Measurements from ENCODE around the gene GATA5.
"Not testable (repeated sequence)": the region's sequence is repeated elsewhere in the genome, so short reads cannot be mapped to it uniquely, and the experiment has no call there.

Gene GATA5

GRCh38 chr20:62430866-62431447 lies 44.8 kb downstream of the GATA5 start:
- no peak for DNase-seq (ENCODE audit: low read depth in 2 of 2)

DNA sequence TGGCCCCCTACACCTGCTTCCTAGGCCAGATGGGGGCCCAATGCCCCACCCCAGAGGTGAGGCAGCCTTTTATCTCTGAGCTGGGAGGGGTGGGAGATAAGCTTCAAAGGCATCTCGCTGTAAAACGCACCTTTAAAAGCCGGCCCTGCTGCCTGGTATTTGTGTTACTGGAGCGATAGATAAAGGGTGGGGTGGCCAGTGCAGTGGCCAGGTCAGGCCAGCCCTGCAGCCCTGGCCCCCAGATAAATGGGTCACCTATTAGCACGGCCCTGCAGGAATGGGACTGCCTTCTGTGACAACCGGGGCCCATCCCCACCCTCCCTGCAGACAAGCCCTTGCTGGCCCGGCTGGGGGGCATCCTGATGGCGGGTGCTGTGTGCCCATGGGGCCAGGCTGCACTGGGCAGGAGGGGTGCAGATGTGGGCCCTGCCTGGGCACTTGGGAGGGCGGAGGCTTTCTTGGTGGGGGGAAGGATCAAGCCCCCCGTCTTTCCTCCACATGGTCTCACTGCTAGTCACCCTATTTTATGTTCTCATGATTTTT lies 45.4 kb downstream of the GATA5 start:
- DNase-seq (ENCODE audit: low read depth in 2 of 2) = no peak

DNA sequence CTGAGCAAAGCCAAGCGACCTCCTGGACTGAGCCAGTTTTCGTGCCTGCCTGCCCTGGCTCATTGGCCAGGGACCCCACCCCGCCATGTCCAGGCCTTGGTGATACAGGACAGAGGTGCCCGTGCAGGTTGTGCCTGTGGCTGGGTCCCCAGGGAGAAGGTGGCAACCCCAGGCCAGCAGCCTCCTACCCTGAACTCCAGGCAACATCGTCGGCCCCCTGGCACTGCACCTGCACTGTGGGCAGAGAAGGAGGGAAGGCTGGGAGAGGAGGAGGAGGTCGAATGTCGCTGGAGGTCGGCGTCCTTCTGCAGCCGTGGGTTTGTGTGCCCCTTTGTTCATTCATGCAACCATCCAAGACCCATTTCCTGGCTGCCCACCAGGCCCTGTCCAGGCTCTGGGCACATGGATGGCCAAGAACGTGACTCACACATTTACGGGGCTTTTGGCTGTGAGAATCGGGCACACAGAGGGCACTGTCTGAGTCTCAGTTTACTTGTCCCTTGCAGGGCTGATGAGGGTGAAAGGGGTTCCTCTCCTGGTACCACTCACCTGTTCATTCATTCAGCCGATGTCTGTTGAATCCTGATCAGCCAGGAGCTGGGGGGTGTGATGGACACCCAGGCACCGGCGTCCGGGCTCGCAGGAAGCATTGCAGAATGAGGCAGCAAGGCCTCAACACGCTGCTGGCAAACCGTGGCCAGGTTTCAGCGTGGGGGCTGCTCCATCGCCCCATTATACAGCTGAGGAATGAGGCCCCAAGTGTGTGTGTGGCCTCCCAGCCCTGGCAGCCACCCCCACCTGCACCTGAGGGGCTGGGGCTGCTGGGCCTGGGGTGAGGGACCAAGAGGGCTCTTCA lies 46.1 kb downstream of the GATA5 start:
- DNase-seq (ENCODE audit: low read depth in 2 of 2) = no peak

DNA sequence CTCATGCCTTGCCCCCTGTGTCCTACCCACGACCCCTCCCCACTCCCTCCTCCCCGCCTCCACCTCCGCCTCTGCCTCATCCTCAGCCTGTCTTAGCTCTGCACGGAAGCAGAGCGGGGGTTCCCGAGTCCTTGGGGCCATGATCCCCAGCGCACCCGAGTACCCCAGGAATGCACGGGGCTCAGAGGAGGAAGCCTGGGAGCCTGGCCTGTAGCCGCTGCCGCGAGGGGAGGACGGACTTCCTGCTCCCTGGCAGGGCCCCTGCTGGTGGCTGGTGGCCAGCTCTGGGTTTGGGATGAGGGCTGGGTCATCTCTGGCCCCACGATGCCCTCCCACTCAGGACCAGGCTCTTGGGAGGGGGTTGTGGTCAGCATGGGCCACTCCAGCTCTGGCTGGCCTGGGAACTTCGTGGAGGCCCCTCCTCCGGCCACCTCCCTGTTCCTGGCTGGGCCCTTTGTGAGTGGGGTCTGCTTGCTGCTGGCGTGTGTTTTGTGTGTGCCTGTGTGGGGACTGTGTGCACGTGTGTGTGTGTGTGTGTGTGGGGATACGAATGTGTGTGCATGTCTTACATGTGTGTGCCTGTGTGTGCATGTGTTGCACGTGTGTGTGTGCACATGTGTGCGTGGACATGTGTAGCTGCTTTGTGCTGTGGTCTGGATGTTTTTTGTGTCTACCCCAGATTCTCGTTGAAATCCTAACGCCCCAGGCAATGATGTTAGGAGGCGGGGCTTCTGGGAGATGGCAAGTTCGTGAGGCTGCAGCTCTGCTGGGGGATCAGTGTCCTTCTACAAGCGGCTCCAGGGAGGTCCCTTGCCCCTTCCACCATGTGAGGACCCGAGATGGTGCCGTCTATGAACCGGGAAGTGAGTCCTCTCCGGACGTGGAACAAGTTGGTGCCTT lies 47.1 kb downstream of the GATA5 start:
- no peak for DNase-seq (ENCODE audit: low read depth in 2 of 2)

GRCh38 chr20:62428002-62428372 lies 47.8 kb downstream of the GATA5 start:
- no peak for DNase-seq (ENCODE audit: low read depth in 2 of 2)

- no peak for DNase-seq (ENCODE audit: low read depth in 2 of 2)
These were observed 48.4 kb downstream of the GATA5 start, which contains the start of gene RBBP8NL for GRCh38 chr20:62427172-62428001. Gene RBBP8NL, minus strand, starts transcription at chr20:62427539. Its CDS starts 7,892 bp downstream, at chr20:62419647.

DNA sequence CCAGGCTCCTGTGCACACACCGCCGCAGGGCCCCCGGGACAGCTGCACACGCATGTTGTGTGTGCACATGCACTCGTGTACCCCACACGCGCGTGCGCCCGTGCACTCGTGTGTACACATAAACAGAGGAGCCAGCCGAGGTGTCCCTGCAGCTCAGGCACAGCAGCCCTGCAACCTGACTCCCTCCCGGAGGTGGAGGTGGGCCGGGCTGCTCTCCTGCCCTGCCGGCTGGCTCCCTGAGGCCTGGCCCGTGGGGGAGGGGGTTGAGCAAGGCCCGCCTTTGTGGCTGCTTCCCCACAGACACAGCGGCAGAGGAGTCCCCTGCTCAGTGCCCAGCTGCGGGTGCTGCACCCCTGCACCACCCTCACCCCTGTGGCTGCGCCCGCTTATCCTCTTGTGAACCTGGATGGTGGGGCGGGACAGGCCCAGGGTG lies 49.1 kb downstream of the GATA5 start:
- DNase-seq (ENCODE audit: low read depth in 2 of 2) = no peak

- not testable (repeated sequence) for DNase-seq (ENCODE audit: low read depth in 2 of 2)
These were observed 49.8 kb downstream of the GATA5 start for GRCh38 chr20:62426059-62426348.

- no peak for DNase-seq (ENCODE audit: low read depth in 2 of 2)
These were observed 50.3 kb downstream of the GATA5 start for GRCh38 chr20:62425281-62426058.

- no peak for DNase-seq (ENCODE audit: low read depth in 2 of 2)
These were observed 51.3 kb downstream of the GATA5 start for GRCh38 chr20:62424249-62425107.

DNA sequence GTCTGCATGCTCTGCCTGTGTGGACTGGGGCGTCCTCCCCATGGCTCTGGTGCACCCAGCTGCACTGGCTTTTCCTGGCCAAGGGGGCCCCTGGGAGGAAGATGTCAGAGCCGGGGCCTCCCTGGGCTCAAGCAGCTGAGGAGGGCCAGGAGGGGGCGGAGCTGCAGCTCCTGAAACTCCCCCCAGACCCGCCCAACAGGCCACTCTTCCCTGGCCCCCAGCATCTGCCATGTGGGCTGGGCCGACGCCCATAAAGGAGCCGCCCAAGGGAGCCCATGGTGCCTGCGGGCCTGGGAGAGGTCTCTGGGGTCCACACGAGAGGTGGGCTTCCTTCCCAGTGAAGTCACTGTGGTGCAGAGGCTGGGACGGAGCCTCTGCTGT lies 52.5 kb downstream of the GATA5 start:
- no peak for DNase-seq (ENCODE audit: low read depth in 2 of 2)

GRCh38 chr20:62422636-62423325 lies 53.0 kb downstream of the GATA5 start:
- no peak for DNase-seq (ENCODE audit: low read depth in 2 of 2)

- DNase-seq (ENCODE audit: low read depth in 2 of 2) = no peak
These were observed 54.1 kb downstream of the GATA5 start for GRCh38 chr20:62421716-62421990.

- DNase-seq (ENCODE audit: low read depth in 2 of 2) = no peak
These were observed 54.7 kb downstream of the GATA5 start for GRCh38 chr20:62420846-62421715.

DNA sequence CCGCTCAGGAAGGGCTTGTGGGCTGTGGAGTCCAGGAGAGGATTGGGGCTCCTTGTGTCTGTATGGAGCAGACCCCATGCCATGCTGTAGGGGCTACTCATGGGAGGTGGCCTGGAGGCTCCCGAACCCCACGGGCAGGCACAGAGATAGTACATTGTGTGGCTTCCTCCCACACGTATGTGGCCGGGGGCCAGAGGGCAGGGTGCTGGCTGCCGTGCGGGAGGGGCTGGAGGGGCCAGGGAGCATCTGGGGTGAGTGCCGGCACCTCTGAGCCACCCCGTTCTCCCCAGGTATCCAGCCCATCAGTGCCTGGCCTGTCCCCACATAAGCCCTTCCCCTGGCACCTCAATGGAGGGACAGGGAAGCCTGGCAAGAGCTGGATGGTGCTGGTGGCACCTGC lies 56.0 kb downstream of the GATA5 start:
- no peak for DNase-seq (ENCODE audit: low read depth in 2 of 2)

GRCh38 chr20:62418709-62419487 lies 56.9 kb downstream of the GATA5 start:
- no peak for DNase-seq (ENCODE audit: low read depth in 2 of 2)

GRCh38 chr20:62417981-62418708 lies 57.6 kb downstream of the GATA5 start:
- DNase-seq (ENCODE audit: low read depth in 2 of 2) = no peak
